MCF 10A (cell line): ENCODE measurements around the gene RBM47. TPM values are rescaled to one million over a fixed set of nuclear protein-coding genes. Genes with fewer than 3 reads are reported as not detected.

ENCODE experiments used
- BruUV-seq: library from RNA; stranded (reverse); fragments of 400-500 nt; replicated peaks from 2 replicates; lab custom pipeline; 2021; lab: Mats Ljungman, UMichigan
- CTCF ChIA-PET: fragments of 300-600 bp; sonication (Branson Sonifier 250); formaldehyde crosslinking; extraction: SDS; loops from one replicate; lab custom pipeline; 2021; ENCODE audit warnings: antibody characterized with exemption, inconsistent platforms; lab: Yijun Ruan, JAX
- POLR2A ChIA-PET: fragments of 300-600, 350-650 bp; sonication (Branson Sonifier 250); formaldehyde crosslinking; extraction: SDS; loops from one replicate; lab custom pipeline; 2020; ENCODE audit warnings: antibody characterized with exemption, inconsistent platforms; lab: Yijun Ruan, JAX
- DNase-seq: peaks from one replicate; pipeline ENCODE4 v3.0.0-alpha.2; 2018; ENCODE audit not compliant: unreplicated experiment
- H3K27ac Mint-ChIP-seq: one replicate; pipeline ENCODE4 v1.8.0; 2022; ENCODE audit warnings: mild to moderate bottlenecking, low read depth, mixed read lengths; ENCODE audit not compliant: unreplicated experiment
- H3K27me3 Mint-ChIP-seq: one replicate; pipeline ENCODE4 v1.8.0; 2022; ENCODE audit warnings: mixed read lengths; ENCODE audit not compliant: insufficient read depth, unreplicated experiment
- H3K36me3 Mint-ChIP-seq: one replicate; pipeline ENCODE4 v1.8.0; 2022; ENCODE audit warnings: mild to moderate bottlenecking, moderate library complexity, mixed read lengths; ENCODE audit not compliant: insufficient read depth, unreplicated experiment
- H3K4me1 Mint-ChIP-seq: one replicate; pipeline ENCODE4 v1.8.0; 2022; ENCODE audit warnings: mixed read lengths; ENCODE audit not compliant: insufficient read depth, unreplicated experiment
- H3K4me3 Mint-ChIP-seq: one replicate; pipeline ENCODE4 v1.8.0; 2022; ENCODE audit warnings: mild to moderate bottlenecking, moderate library complexity, mixed read lengths; ENCODE audit not compliant: unreplicated experiment
- H3K9me3 Mint-ChIP-seq: one replicate; pipeline ENCODE4 v1.8.0; 2022; ENCODE audit warnings: mixed read lengths; ENCODE audit not compliant: unreplicated experiment
- intact Hi-C: fragments of 100-400 bp; cut with micrococcal nuclease; formaldehyde crosslinking; loops from 2 replicates; pipeline ENCODE4 v1.14.1; 2022
- total RNA-seq: library from RNA; stranded (reverse); gene quantifications from 2 replicates; pipeline ENCODE4 v1.2.3, GENCODE V29; 2022
- TF ChIP-seq, protein P1 (sequence below): fragments of 200-600 bp; IDR thresholded peaks from one replicate; pipeline ENCODE4 v1.8.0; 2022; ENCODE audit warnings: antibody characterized with exemption, mild to moderate bottlenecking; ENCODE audit not compliant: unreplicated experiment

Gene RBM47
- total RNA-seq, 1 experiment from 2014 or later: 1.8 TPM

DNA sequence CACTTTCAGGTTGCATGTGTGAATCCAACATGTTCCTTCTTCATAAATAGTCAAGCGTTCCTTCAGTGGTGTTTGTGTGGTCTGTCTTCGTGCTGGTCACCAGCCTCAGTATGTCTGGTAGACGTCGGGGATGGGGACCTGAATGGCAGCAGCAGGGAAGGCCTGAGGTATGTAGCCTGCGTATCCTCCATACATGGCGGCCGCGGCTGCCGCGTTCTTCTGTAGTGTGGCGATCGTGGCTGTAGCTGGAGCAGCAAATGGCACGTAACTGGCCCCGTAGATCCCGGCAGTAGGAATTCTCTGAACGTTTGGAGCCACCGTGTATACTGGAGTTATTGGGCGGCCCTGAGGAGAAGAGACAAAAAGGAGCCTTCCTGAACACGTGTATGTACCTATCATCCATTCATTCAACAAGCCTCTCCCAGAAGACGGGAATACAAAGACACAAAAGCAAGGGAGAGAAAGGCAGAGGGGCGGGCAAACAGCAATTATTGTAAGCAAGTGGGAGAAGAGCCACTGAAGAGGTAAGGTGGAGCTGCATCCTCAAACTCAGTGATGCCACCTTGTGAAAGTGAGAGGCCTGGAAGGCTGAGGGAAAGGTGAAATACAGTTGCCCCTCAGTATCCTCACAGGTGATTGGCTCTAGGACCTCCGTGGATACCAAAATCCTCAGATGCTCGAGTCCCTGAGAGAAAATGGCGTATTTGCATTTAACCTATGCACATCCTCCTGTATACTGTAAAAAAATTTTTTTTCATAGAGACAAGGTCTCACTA, 203.7 kb downstream of the RBM47 start:
- ChIA-PET CTCF (interaction anchor here (0.8 kb wide), 1 partner anchor 334 kb away, joined by 6 read pairs; no protein-coding TSS in a partner anchor), POLR2A (no interaction called here)
- intact Hi-C loops: no loop called here
- Mint-ChIP-seq H3K36me3 (no peaks in the 10 kb centered on the region), H3K4me3 (no peak overlapping the region), H3K4me1 (peaks cover 5% of the 10 kb centered on the region), H3K27me3 (no peaks in the 10 kb centered on the region), H3K9me3 (no peaks in the 10 kb centered on the region), H3K27ac (no peak overlapping the region)
- no TSS peak for BruUV-seq
- TF ChIP-seq, protein P1, sequence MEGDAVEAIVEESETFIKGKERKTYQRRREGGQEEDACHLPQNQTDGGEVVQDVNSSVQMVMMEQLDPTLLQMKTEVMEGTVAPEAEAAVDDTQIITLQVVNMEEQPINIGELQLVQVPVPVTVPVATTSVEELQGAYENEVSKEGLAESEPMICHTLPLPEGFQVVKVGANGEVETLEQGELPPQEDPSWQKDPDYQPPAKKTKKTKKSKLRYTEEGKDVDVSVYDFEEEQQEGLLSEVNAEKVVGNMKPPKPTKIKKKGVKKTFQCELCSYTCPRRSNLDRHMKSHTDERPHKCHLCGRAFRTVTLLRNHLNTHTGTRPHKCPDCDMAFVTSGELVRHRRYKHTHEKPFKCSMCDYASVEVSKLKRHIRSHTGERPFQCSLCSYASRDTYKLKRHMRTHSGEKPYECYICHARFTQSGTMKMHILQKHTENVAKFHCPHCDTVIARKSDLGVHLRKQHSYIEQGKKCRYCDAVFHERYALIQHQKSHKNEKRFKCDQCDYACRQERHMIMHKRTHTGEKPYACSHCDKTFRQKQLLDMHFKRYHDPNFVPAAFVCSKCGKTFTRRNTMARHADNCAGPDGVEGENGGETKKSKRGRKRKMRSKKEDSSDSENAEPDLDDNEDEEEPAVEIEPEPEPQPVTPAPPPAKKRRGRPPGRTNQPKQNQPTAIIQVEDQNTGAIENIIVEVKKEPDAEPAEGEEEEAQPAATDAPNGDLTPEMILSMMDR: no peak
- DNase-seq: no peak

DNA sequence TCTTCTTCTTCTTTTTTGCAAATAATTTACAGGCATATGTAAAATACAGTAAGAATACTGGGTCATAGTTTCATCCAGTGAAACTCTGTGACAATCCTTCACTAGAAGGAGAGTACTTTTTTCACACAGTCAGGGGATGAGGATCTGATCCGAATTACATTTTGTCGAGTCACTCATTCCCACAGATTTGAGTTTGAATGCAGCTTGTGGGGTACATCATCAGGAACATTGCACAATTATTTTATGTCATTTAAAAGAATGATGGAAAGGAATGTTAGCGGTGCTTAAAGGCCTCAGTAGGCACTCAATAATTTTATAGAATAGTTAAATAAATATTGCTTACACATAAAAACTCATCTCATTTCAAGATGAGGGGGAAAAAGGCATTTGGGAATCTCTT, 205.9 kb downstream of the RBM47 start:
- TF ChIP-seq, protein P1: no peak
- H3K36me3 Mint-ChIP-seq: peaks cover 5% of the 10 kb centered on the region
- no peaks in the 10 kb centered on the region for H3K27me3 Mint-ChIP-seq
- ChIA-PET CTCF (no interaction called here), POLR2A (no interaction called here)
- H3K4me1 Mint-ChIP-seq: peaks cover 5% of the 10 kb centered on the region
- H3K4me3 Mint-ChIP-seq: no peak overlapping the region
- no peak overlapping the region for H3K27ac Mint-ChIP-seq
- intact Hi-C loops: no loop called here
- DNase-seq: peak; percentile 19
- H3K9me3 Mint-ChIP-seq: no peaks in the 10 kb centered on the region
- BruUV-seq: no TSS peak

DNA sequence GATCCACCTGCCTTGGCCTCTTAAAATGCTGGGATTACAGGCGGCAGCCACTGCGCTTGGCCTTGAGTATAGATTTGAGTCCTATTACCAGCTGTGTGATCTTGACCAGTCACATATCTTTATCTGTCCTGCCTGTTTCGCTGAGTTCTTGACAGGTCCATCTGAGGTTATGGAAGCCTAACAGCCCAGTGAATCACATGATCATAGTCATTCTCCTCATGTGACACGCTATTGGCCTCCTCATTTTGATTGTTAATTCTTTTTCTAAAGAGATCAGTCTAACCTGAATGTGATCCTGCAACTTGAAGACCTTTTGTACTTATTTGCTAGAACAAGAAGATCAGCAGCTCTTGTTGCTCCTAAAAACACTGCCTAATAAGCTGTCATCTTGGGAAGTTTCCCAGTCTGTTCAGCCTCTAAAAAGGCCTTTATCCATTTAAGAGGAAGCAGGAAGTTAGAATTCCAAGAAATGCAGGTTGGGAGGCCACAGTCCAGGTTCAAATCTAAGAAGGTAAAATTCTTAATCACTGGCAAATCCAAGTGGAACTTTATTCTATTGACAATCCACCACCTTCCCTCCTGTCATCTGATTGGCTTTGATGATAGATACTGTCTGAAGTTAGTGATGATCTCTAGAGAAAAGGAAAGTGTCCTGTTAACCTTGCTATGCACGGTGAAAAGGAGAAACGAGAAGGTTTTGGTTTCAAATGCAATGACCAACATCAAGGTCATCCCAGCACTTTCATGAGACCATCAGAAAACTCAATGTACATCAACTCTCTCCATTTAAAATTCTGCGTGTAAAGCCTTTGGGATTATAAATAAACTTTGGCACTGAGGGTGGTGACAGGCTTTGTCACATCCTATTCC, 207.6 kb downstream of the RBM47 start:
- CTCF ChIA-PET: no interaction called here
- POLR2A ChIA-PET: interaction anchor here (0.9 kb wide), 1 partner anchor 12 kb away, joined by 3 read pairs; no protein-coding TSS in a partner anchor
- Mint-ChIP-seq H3K4me1 (peaks cover 5% of the 10 kb centered on the region), H3K9me3 (no peaks in the 10 kb centered on the region), H3K27ac (no peak overlapping the region), H3K27me3 (no peaks in the 10 kb centered on the region), H3K36me3 (peaks cover 5% of the 10 kb centered on the region), H3K4me3 (no peak overlapping the region)
- DNase-seq: no peak
- intact Hi-C loops: no loop called here
- no TSS peak for BruUV-seq
- TF ChIP-seq, protein P1: no peak
